ENCODE results near the gene NECTIN3.
A peak's percentile ranks its signal among the peaks of the same experiment; 100 is the strongest.

Gene NECTIN3

DNA sequence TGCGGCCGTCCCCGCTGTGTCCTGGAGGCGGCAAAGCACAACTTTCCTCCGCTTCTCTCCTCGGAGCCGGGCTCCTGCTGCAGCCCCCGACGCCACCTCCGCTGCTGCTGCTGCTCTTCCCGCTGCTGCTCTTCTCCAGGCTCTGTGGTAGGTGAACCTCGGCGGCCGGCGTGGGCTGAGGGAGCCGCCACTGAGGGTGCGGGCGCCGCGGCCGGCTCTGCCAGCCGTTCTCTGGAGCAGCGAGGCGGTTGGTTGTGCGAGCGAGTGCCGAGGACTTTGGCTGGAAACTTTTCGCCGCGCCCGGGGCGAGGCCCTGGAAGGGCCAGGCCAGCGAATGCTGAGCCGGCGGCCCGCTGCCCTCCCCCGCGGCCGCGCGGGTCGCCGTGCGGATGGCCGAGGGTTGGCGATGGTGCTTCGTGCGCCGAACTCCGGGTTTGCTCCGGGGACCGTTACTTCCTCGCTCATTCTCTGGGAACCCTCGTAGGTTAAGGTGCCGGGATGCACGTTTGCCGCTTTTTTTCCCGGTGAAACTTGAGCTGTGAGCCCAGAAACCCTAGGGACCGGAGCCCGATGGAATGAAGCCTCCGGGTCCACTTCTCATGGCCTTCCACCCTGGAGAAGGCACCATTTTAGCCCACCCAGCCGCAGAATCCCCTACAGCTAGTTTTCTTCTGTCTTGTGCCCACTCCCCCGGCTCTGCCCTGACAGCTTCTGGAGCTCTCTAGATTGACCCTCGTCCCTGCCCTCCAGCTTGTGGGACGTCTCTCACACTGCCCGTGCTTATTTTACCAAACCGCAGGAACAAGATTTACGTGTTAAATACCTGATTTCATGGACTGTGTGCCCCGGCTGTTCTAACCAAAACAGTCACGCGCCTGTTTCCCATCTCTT, 660 bp downstream of the NECTIN3 start:
- Histone ChIP-seq H3K9ac (ENCODE audit: low read length) (peak overlapping the region; percentile 96), H3K23ac (ENCODE audit: low read length in 2 of 2) (peak overlapping the region; percentile 60 to 96), H2BK5ac (ENCODE audit: low read depth, low read length, poor library complexity, severe bottlenecking) (peak overlapping the region; percentile 74), H4K91ac (ENCODE audit: low read length) (peak overlapping the region; percentile 89), H2BK120ac (ENCODE audit: low read depth, low read length) (peak overlapping the region; percentile 93), H3K9me3 (ENCODE audit: control insufficient read depth, low read length) (no peaks in the 10 kb centered on the region), H2BK12ac (ENCODE audit: low read length in 2 of 2) (peak overlapping the region; percentile 78 to 84), H4K8ac (ENCODE audit: low read length) (peak overlapping the region; percentile 85), H3K4me2 (ENCODE audit: low read length, poor library complexity, severe bottlenecking) (peak overlapping the region; percentile 43), H3K4ac (ENCODE audit: low read depth in 1 of 2, low read length in 2 of 2) (peak overlapping the region; percentile 75 to 78), H3K18ac (ENCODE audit: low read depth in 1 of 2, low read length in 2 of 2) (peak overlapping the region; percentile 97 to 99), H3K14ac (ENCODE audit: low read length in 2 of 2) (peak overlapping the region in 1 of 2 experiments; percentile 87), H2BK15ac (ENCODE audit: low read depth, poor library complexity, severe bottlenecking) (peak overlapping the region; percentile 52), H2AFZ (ENCODE audit: low read depth, low read length) (no peak overlapping the region), H3K79me1 (replicated peaks; ENCODE audit: low read length, poor library complexity, severe bottlenecking) (no peaks in the 10 kb centered on the region), H3K4me3 (ENCODE audit: insufficient read depth in 1 of 2, low read depth in 1 of 2, low read length in 2 of 2) (peak overlapping the region; percentile 96 to 98), H2AK5ac (ENCODE audit: low read length, severe bottlenecking) (no peak overlapping the region), H3K36me3 (ENCODE audit: control insufficient read depth in 1 of 2, insufficient read depth in 2 of 2, low read depth in 1 of 2, low read length in 2 of 2) (no peaks in the 10 kb centered on the region), H3K27me3 (ENCODE audit: control insufficient read depth in 1 of 2, insufficient read depth in 1 of 2, low read length in 2 of 2) (no peaks in the 10 kb centered on the region), H3K27ac (ENCODE audit: low read length, poor library complexity, severe bottlenecking) (peak overlapping the region; percentile 73), H3K4me1 (ENCODE audit: control insufficient read depth, insufficient read depth, low read depth, low read length) (peaks cover 9% of the 10 kb centered on the region)
- DNase-seq: peak; percentile 58
- 0% methylated on average over 68 of the region's 71 CpGs for WGBS

GRCh38 chr3:111073218-111073617, 1.6 kb downstream of the NECTIN3 start:
- Histone ChIP-seq H2BK120ac (ENCODE audit: low read depth, low read length) (no peak overlapping the region), H3K27ac (ENCODE audit: low read length, poor library complexity, severe bottlenecking) (no peak overlapping the region), H3K4me2 (ENCODE audit: low read length, poor library complexity, severe bottlenecking) (peak overlapping the region; percentile 73), H3K27me3 (ENCODE audit: control insufficient read depth in 1 of 2, insufficient read depth in 1 of 2, low read length in 2 of 2) (no peaks in the 10 kb centered on the region), H2BK15ac (ENCODE audit: low read depth, poor library complexity, severe bottlenecking) (no peak overlapping the region), H3K14ac (ENCODE audit: low read length in 2 of 2) (no peak overlapping the region), H3K4me1 (ENCODE audit: control insufficient read depth, insufficient read depth, low read depth, low read length) (peaks cover 9% of the 10 kb centered on the region), H2AK5ac (ENCODE audit: low read length, severe bottlenecking) (no peak overlapping the region), H2BK5ac (ENCODE audit: low read depth, low read length, poor library complexity, severe bottlenecking) (no peak overlapping the region), H3K23ac (ENCODE audit: low read length in 2 of 2) (no peak overlapping the region), H3K4ac (ENCODE audit: low read depth in 1 of 2, low read length in 2 of 2) (no peak overlapping the region), H3K36me3 (ENCODE audit: control insufficient read depth in 1 of 2, insufficient read depth in 2 of 2, low read depth in 1 of 2, low read length in 2 of 2) (no peaks in the 10 kb centered on the region), H4K8ac (ENCODE audit: low read length) (no peak overlapping the region), H4K91ac (ENCODE audit: low read length) (no peak overlapping the region), H3K4me3 (ENCODE audit: insufficient read depth in 1 of 2, low read depth in 1 of 2, low read length in 2 of 2) (peak overlapping the region in 1 of 2 experiments; percentile 98), H3K9ac (ENCODE audit: low read length) (peak overlapping the region; percentile 96), H3K9me3 (ENCODE audit: control insufficient read depth, low read length) (no peaks in the 10 kb centered on the region), H2BK12ac (ENCODE audit: low read length in 2 of 2) (no peak overlapping the region), H3K18ac (ENCODE audit: low read depth in 1 of 2, low read length in 2 of 2) (no peak overlapping the region), H3K79me1 (replicated peaks; ENCODE audit: low read length, poor library complexity, severe bottlenecking) (no peaks in the 10 kb centered on the region), H2AFZ (ENCODE audit: low read depth, low read length) (no peak overlapping the region)
- 17% methylated on average over 5 of the region's 5 CpGs for WGBS
- DNase-seq: peak; percentile 55

- Histone ChIP-seq H3K23ac (ENCODE audit: low read length in 2 of 2) (no peak overlapping the region), H3K27me3 (ENCODE audit: control insufficient read depth in 1 of 2, insufficient read depth in 1 of 2, low read length in 2 of 2) (no peaks in the 10 kb centered on the region), H4K91ac (ENCODE audit: low read length) (no peak overlapping the region), H2BK120ac (ENCODE audit: low read depth, low read length) (no peak overlapping the region), H2AK5ac (ENCODE audit: low read length, severe bottlenecking) (no peak overlapping the region), H3K4me3 (ENCODE audit: insufficient read depth in 1 of 2, low read depth in 1 of 2, low read length in 2 of 2) (no peak overlapping the region), H3K9me3 (ENCODE audit: control insufficient read depth, low read length) (no peaks in the 10 kb centered on the region), H3K36me3 (ENCODE audit: control insufficient read depth in 1 of 2, insufficient read depth in 2 of 2, low read depth in 1 of 2, low read length in 2 of 2) (no peaks in the 10 kb centered on the region), H3K4me2 (ENCODE audit: low read length, poor library complexity, severe bottlenecking) (no peak overlapping the region), H3K14ac (ENCODE audit: low read length in 2 of 2) (no peak overlapping the region), H2BK15ac (ENCODE audit: low read depth, poor library complexity, severe bottlenecking) (no peak overlapping the region), H3K18ac (ENCODE audit: low read depth in 1 of 2, low read length in 2 of 2) (no peak overlapping the region), H3K9ac (ENCODE audit: low read length) (no peak overlapping the region), H3K27ac (ENCODE audit: low read length, poor library complexity, severe bottlenecking) (no peak overlapping the region), H2AFZ (ENCODE audit: low read depth, low read length) (no peak overlapping the region), H3K79me1 (replicated peaks; ENCODE audit: low read length, poor library complexity, severe bottlenecking) (no peaks in the 10 kb centered on the region), H3K4ac (ENCODE audit: low read depth in 1 of 2, low read length in 2 of 2) (no peak overlapping the region), H4K8ac (ENCODE audit: low read length) (no peak overlapping the region), H2BK5ac (ENCODE audit: low read depth, low read length, poor library complexity, severe bottlenecking) (no peak overlapping the region), H3K4me1 (ENCODE audit: control insufficient read depth, insufficient read depth, low read depth, low read length) (peaks cover 4% of the 10 kb centered on the region), H2BK12ac (ENCODE audit: low read length in 2 of 2) (no peak overlapping the region)
- no peak for DNase-seq
- WGBS: 99% methylated on average over 4 of the region's 5 CpGs
These were observed 5.1 kb downstream of the NECTIN3 start for GRCh38 chr3:111076732-111077131.

DNA sequence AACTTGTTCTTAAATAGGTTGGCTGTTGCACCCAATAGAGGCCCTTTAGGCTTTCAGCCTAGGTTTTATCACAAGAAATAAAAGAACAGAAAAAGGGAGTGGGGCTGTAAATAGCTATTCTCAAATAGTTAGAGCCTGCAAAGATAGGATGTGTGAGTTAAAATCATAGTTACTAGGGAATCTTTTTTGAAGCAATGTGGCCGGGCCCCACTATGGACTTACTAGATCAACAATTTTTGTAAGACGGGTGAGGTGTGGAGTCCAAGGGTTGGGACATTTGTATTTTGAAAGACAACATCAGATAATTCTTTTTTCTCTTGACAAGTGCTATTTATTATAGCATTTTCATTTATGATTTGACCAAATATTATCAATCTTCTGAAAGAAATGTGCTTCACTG, 5.8 kb downstream of the NECTIN3 start:
- H3K4me1 ChIP-seq (ENCODE audit: control insufficient read depth, insufficient read depth, low read depth, low read length): peaks cover 4% of the 10 kb centered on the region
- no peak overlapping the region for H3K4me3 ChIP-seq (ENCODE audit: insufficient read depth in 1 of 2, low read depth in 1 of 2, low read length in 2 of 2)
- WGBS: 100% methylated on average over 2 of the region's 2 CpGs
- H4K91ac ChIP-seq (ENCODE audit: low read length): no peak overlapping the region
- no peaks in the 10 kb centered on the region for H3K79me1 ChIP-seq (replicated peaks; ENCODE audit: low read length, poor library complexity, severe bottlenecking)
- H2AFZ ChIP-seq (ENCODE audit: low read depth, low read length): no peak overlapping the region
- no peak for DNase-seq
- H3K18ac ChIP-seq (ENCODE audit: low read depth in 1 of 2, low read length in 2 of 2): no peak overlapping the region
- no peaks in the 10 kb centered on the region for H3K9me3 ChIP-seq (ENCODE audit: control insufficient read depth, low read length)
- H4K8ac ChIP-seq (ENCODE audit: low read length): no peak overlapping the region
- no peak overlapping the region for H2BK15ac ChIP-seq (ENCODE audit: low read depth, poor library complexity, severe bottlenecking)
- no peak overlapping the region for H3K14ac ChIP-seq (ENCODE audit: low read length in 2 of 2)
- H2AK5ac ChIP-seq (ENCODE audit: low read length, severe bottlenecking): no peak overlapping the region
- H2BK5ac ChIP-seq (ENCODE audit: low read depth, low read length, poor library complexity, severe bottlenecking): no peak overlapping the region
- peak overlapping the region; percentile 2 for H3K4me2 ChIP-seq (ENCODE audit: low read length, poor library complexity, severe bottlenecking)
- no peak overlapping the region for H3K4ac ChIP-seq (ENCODE audit: low read depth in 1 of 2, low read length in 2 of 2)
- no peak overlapping the region for H3K9ac ChIP-seq (ENCODE audit: low read length)
- no peak overlapping the region for H3K23ac ChIP-seq (ENCODE audit: low read length in 2 of 2)
- no peak overlapping the region for H3K27ac ChIP-seq (ENCODE audit: low read length, poor library complexity, severe bottlenecking)
- H3K36me3 ChIP-seq (ENCODE audit: control insufficient read depth in 1 of 2, insufficient read depth in 2 of 2, low read depth in 1 of 2, low read length in 2 of 2): no peaks in the 10 kb centered on the region
- H2BK120ac ChIP-seq (ENCODE audit: low read depth, low read length): no peak overlapping the region
- no peaks in the 10 kb centered on the region for H3K27me3 ChIP-seq (ENCODE audit: control insufficient read depth in 1 of 2, insufficient read depth in 1 of 2, low read length in 2 of 2)
- no peak overlapping the region for H2BK12ac ChIP-seq (ENCODE audit: low read length in 2 of 2)

Data from mesenchymal stem cell (in vitro differentiated cells and primary cell).